Nasal cavity respiratory epithelium epithelial cell of viscerocranial mucosa (primary cell): ENCODE results near the gene NDRG3. TPM values are rescaled to one million over a fixed set of nuclear protein-coding genes. Genes with fewer than 3 reads are reported as not detected.

Experiments
- total RNA-seq: library from RNA; depleted of rRNA; stranded (reverse); fragments of >200 nt; gene quantifications from 2 replicates; pipeline ENCODE4 v1.2.3, GENCODE V29; 2014

Gene NDRG3
- total RNA-seq = 10.3 and 16.9 TPM in 2 replicates

DNA sequence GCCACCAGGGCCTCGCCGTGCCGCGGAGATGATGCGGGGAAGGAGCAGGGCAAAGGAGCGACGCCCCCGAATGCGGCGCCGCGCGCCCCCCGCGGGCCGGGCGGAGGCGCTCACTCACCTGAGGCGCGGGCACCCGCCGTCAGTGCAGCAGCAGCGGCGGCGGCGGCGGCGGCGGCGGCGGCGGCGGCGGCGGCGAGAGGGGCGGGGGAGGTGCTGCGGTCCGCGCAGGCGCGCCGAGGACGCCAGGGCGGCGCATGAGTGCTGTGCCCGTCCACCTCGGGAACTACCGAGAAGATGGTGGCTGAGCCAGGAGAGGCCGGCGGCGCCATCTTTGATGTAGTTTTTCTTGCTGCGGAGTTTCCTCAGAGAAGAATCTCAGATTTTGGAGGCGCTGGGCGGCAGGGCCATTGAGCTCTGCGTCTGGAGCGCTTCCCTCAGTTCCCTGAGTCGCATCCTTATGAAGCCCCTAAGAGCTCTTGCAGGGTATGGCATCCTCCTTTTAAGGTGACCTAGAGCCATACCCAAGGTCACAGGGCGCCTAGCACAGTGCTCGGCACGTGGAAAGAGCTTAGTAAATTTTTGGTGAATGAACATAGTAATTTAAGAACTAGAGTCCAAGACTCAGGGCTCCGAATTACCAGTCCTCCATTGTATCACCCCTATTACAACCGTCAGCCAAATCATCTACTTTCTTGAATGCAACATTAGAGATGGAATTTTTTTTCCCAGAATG is at the start of gene NDRG3:
Gene NDRG3 (minus strand): TSS at position 164 of the 733 bp plus-strand sequence. CDS start 24,355 bp downstream, outside the sequence.

DNA sequence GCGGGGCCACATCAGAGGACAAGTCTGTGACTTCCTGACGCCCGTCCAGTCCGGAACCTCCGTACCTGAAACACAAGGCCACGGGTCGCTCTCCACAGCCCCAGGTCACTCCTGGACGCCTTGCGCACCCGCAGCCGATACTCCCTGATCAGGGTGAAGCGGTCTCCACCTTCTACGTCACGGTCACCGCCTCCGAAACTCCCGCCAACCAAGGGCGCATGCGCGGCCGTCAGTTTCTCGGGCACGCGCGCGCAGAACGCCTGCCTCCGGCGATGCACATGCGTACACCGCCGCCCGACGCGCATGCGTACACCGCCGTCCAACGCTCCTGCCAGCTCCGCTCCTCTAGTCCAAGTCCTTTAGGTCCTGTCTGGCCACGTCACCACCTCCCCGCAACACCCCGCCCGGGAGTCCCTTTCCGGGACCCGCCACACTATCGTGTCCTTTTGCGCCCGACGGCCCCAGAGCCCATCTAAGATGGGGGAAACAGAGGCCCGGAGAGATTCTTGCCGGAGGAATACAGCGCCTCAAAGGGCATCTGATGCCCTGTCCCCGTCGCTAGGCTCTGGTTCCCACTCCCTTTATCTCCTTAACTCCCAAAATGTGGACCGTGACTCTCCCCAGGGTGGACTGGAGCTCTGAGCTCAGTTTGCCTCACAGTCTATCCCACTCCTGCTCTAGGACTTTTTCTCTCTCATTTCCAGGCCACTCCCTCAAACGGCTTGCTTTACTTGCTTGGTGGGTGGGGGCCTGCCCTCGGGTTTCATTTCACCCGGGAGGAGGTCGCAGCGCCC is 27.9 kb upstream of the NDRG3 start, which contains the start of gene DSN1:
Gene DSN1 (minus strand): TSS at position 167 of the 794 bp plus-strand sequence. CDS start 2,305 bp downstream, outside the sequence.

DNA sequence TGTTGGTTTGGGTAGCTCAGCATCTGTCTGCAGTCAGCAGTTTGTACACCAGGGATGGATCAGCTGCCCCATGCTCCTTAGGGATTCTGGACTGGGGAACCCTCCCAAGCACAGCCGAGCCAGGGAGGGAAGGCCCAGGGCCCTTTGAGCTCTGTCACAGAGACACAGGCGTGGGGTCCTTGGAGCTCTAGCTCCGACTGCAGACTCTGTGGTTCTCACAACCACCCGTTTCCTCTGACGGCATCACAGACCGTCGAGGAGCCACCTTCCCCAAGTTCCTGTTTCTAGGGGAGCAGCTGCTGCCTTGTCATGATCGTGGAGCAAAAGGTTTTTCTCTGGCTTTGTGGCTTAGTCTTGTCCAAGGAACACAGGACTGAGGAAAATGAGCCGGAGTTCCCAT is 99.9 kb downstream of the NDRG3 start, which contains the start of gene SLA2:
Gene SLA2 (minus strand): TSS at position 199 of the 400 bp plus-strand sequence. CDS start 4,861 bp downstream, outside the sequence.

DNA sequence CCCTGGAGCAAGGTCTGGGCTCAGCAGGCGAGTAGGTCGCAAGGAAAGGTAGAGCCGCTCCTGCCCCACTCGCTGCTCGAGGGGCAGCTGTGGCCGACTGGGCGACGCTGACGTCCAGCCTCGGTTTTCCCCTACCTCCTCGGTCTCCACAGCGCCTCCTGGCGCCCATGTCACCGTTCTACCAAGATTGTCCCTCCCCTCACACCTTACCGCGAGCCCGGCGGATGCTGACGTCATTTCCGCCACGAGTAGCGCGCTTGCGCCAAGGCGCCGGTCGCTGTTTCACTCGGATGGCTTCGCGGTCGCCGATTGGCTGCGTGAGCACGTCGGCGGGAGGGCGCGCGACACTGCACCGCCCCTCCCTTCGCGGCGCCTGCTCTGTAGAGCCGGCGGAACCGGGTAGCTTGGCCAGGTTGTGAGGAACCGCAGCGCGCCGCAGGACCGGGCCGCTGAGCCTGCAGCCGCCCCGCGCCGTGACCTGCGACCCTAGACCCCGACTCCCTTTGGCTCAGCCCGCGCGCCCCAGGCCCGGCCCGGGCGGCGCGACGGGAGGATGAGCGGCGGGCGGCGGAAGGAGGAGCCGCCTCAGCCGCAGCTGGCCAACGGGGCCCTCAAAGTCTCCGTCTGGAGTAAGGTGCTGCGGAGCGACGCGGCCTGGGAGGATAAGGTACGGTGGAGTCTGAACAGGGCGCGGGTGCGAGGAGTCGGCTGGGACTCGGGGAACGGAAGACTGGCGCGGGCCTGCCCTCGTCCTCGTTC is 140.3 kb downstream of the NDRG3 start, which contains the start of gene RAB5IF:
Gene RAB5IF (plus strand): TSS at position 381 of the 759 bp plus-strand sequence. CDS start 173 bp downstream, at position 554.

Other genes with a start within 250 kb of the NDRG3 start
- gene MYL9, start 204.6 kb downstream of the NDRG3 start, total RNA-seq = 1.4 and 10.5 TPM in 2 replicates
- 8.3 and 8.5 TPM in 2 replicates for gene TGIF2, start 172.5 kb downstream of the NDRG3 start, total RNA-seq
- gene RAB5IF, start 140.3 kb downstream of the NDRG3 start, total RNA-seq = 112 and 136 TPM in 2 replicates
- not detected in 2 replicates for gene SLA2, start 99.9 kb downstream of the NDRG3 start, total RNA-seq
- 4.3 and 6.2 TPM in 2 replicates for gene DSN1, start 27.7 kb upstream of the NDRG3 start, total RNA-seq
- gene TLDC2, start 130.0 kb upstream of the NDRG3 start, total RNA-seq = under 0.01 TPM in 1 of 2 replicates, not detected in the other
- gene SAMHD1, start 205.6 kb upstream of the NDRG3 start, total RNA-seq = 3.1 and 9.1 TPM in 2 replicates